Activated effector memory CD4-positive, alpha-beta T cell treated with anti-CD3 and anti-CD28 coated beads, Interleukin-2, amount 50 U/mL, for 16 hours (primary cell): ENCODE results near the gene USP2.

Experiments used
- DNase-seq: peaks from one replicate; pipeline ENCODE4 v3.0.0-alpha.2; 2020

Gene USP2

DNA sequence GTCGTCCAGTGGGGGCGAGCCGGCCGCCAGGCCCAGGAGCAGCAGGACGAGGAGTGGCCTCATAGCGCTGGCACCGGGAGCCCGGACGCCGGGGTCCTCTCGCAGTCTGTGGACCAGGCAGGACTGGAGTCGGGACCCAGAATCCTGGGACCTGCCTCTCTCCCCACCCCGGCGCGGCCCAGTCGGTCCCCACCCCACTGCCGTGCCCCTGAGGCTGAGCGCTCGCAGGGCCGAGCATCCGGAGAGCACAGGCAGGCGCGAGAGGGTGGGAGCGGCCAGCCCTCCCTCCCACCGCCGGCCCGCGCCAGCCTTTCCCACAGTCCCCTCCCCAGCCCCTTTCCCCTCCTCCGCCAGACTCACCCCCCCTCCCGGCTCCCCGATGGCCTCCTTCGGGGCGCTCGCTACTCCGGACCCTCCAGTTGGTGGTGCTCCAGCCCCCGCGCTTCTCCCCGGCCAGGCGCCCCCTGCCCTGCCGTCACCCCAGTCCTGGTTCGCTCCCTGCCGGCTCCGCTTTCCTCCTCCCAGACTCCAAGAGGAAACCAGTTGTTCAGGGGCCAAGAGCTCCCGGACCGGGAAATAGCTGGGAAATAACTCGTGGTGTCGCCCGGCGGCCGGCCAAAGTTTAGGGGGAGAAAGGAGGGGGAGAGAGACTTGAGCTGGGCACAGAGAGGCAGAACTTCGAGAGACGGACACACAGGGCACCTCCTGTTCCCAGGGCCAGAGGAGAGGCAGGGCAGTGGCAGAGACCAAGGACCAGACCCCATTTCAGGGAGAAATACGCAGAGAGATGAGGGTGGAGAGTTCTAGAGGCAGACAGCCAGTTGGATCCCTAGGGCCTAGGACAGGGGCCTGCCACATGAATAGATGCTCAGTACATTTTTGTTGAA is 40.9 kb downstream of the USP2 start, which contains the start of gene C1QTNF5:
Gene C1QTNF5 (minus strand): TSS at position 549 of the 887 bp plus-strand sequence. CDS start 486 bp downstream, at position 63.
- DNase-seq, result no peak

DNA sequence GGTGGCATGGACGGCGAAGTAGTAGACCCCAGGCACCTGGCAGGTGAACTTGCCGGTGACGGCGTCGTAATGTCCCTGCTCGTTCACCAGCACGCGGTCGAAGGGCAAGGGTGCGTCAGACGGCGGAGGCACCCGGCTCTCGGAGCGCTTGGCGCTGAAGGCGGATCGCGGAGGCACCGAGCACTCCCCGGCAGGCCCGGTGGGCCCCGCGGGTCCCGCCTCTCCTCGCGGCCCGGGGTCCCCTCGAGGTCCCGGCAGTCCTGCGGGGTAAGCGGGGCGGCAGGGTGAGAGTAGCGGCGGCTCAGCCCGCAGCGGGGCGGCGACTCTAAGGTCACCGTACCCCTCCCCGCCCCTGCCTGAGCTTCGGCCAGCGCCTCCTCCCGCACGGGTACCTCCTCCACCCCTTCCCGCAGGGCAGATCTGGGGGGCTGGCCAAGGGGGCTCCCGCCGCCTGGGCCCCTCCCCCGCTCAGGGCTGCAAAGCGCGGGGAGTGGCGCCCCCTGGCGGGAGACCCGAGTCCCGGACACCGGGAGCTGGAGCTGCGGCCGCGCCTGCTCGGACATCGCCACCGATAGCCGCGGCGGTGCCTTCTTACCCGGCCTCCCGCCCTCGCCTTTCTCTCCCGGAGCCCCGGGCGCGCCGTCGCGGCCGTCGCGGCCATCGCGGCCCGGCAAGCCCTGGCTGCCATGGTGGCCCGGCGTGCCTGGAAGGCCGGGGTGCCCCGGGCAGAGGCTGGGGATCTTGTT is 41.7 kb downstream of the USP2 start:
- peak; percentile 82 for DNase-seq

DNA sequence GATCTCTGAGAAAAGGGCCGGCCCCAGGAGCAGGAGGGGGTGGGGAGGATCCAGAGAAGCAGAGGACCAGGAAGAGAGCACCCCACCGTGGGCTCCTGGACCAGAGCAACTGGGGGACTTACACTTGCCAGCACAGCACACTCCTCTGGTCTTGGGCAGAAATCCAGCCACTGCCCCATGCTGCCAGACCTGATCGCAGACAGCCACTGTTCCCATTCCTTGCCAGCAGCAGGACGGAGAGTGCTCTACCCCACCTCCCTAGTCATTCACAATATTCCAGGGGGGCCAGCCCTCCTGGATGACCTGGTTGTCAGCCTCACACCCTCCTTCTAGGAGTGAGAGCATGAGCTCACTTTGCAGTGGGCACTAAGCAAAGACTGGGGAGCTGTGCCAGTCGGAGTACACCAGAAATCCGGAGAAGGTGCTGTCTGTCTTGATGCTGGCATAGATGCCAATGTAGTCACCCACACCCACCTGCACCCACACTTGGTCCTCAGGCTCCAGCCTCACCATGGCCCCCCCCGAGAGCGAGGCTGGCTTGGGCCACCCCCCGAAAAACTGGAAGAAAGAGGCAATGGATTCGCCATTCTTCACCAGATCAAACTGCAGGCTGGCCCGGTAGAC is 42.4 kb downstream of the USP2 start:
- no peak for DNase-seq

DNA sequence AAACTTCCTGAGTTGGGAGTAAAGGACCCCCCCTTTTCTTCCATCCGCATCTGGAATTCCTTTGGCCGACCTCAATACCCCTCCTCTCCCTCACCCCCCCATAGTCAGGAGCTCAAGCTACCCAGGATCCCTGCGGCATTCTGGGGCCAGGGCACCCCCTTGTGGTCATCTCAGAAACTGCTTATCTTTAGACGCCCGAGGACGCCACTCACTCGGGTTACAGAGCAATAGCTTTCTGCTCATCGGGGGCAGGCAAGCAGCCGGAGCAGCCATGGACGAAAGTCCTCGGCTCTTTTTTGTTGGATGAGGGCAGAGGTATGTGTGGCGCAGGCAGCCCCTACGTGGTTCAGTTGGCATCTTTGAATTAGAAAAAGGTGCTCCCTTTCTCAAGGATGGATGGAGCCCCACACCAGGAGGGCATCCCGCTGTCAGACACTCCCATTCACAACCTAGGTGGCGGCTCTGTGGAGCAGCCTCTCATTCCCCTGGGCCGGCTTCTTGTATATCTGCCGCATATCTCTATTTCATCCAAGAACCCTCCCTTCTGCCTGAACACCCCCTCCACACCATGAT is 43.1 kb downstream of the USP2 start:
- DNase-seq, result peak; percentile 88

DNA sequence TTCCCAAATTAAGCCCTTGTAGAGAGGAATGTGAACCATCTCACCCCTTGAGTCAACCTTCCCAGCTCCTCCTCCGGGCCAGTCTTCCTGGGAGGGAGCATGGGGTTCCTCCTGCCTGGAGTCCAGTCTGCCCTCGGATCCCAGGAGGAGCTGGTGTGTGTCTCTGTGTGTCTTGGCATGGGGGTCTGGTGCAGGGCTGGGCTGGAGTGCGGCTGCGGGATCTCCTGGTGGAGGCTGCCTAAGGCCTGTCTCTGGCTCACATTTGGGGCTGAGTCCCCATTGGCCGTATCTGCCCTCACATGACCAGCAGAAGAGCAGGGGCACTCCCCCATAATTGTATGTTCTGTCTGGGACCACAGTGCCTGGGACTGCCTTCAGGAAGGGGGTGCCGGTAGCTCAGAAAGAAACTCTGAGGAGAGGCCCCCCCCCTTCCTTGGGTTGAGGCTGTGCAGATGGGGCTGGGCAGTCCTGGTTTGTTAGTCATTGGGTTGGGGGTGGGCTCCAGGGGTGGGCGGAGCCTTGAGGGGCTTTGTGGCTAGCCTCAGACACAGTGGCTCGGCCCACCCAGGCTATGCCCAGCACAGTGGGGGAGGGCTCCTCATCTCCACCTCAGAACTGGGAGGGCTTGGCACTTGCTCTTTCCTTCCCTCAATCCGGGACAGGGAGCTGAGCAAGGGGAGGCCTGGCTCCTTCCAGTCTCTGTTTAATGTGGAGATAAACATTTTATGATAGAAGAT is 43.7 kb downstream of the USP2 start:
- DNase-seq, result no peak

DNA sequence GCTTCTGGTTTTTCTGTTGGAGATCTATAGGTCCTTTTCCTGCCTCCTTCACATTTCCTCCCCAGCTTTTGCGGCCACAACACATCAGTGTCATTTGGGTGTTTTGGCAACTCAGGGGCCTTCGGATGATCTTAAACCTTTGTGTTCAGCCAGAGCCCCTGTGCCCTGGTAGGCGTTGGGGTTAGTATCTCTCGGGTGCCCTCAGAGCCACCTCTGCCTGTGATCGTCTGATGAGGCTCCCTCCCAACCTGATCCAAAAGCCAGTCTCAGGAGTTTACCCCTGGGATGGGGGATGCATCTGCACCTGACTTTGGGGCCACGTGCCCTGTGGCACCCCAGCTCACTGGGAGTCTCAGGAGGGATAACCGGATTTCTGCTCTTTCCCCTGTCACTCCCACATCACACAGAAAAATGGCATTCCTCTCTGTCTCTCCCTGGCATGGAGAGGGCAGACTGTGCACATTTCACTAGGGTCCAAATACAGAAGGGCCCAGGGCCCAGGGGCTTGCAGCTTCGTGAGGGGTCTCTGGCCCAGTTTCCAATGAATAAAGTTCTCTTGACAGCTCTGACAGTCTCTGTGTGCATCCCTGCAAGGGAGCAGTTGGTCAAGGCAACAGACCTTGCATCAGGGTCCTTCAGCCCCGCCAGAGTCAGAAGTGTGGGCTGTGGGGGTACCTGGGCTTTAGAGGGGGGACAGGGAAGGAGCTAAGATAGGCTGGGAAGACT is 44.6 kb downstream of the USP2 start:
- no peak for DNase-seq

DNA sequence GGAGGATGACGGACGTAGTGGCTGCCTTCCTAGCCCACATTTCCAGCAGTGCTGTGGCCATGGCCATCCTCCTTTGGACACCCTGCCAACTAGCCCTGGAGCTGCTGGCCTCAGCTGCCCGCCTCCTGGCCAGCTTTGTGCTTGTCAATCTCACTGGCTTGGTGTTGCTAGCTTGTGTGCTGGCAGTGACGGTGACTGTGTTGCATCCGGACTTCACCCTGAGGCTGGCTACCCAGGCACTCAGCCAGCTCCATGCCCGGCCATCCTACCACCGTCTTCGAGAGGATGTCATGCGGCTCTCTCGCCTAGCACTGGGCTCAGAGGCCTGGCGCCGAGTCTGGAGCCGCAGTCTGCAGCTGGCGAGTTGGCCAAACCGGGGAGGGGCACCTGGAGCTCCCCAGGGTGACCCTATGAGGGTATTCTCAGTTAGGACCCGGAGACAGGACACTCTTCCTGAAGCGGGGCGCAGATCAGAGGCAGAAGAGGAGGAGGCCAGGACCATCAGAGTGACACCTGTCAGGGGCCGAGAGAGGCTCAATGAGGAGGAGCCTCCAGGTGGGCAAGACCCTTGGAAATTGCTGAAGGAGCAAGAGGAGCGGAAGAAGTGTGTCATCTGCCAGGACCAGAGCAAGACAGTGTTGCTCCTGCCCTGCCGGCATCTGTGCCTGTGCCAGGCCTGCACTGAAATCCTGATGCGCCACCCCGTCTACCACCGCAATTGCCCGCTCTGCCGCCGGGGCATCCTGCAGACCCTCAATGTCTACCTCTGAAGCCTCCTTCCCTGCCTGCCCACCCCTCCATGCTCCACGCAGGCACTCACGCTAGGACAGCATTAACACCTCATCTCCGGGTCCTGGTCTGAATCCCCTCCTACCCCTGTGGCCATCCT is 45.6 kb downstream of the USP2 start:
- no peak for DNase-seq

DNA sequence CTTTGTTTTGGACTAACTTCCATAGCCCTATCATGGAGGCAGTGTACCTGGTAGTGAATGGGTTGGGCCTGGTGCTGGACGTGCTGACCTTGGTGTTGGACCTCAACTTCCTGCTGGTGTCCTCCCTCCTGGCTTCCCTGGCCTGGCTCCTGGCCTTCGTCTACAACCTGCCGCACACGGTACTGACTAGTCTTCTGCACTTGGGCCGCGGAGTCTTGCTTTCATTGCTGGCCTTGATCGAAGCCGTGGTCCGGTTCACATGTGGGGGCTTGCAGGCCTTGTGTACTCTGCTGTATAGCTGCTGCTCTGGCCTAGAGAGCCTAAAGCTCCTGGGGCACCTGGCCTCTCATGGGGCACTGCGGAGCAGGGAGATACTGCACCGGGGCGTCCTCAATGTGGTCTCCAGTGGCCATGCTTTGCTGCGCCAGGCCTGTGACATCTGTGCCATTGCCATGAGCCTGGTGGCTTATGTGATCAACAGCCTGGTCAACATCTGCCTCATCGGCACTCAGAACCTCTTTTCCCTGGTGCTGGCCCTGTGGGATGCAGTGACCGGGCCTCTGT is 46.3 kb downstream of the USP2 start:
- DNase-seq, result no peak

DNA sequence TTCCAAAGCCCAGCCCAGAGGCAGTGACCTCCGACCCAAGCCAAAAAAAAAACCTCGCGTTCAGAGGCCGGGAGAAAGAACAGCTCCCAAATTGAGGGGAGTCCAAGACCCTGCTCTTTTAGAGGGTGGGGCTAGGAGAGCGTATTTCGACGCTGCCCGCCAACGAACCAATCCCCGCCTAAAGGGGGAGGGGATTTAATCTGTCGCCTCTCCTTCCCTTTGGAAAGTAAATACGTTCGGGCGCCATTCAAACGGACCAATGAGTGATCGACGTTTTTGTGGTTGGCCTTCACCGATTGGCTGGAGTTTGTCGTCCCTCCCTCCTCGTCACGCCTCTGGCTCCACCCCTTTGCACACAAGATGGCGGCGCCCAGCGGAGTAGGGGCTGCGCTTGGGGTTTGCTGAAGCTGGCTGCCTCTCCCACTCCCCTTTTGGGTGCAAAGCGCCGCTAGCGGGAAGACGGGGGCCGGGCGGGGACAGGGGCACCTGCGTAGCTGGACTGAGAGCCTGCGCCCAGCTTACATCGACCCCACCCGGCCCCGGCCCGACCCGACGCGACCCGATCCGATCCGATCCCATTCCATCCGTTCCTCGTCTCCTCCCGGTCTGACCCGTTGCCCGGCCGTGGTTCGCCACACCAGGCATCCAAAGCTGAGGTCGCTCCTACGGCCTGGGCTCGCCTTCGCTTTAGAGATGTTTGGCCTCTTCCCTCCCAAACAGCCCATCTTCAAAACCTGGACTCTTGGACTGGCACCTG is 47.1 kb downstream of the USP2 start, which contains the start of gene RNF26:
Gene RNF26 (plus strand): TSS at position 354 of the 757 bp plus-strand sequence. CDS start 596 bp downstream, outside the sequence.
- DNase-seq, result peak; percentile 97

DNA sequence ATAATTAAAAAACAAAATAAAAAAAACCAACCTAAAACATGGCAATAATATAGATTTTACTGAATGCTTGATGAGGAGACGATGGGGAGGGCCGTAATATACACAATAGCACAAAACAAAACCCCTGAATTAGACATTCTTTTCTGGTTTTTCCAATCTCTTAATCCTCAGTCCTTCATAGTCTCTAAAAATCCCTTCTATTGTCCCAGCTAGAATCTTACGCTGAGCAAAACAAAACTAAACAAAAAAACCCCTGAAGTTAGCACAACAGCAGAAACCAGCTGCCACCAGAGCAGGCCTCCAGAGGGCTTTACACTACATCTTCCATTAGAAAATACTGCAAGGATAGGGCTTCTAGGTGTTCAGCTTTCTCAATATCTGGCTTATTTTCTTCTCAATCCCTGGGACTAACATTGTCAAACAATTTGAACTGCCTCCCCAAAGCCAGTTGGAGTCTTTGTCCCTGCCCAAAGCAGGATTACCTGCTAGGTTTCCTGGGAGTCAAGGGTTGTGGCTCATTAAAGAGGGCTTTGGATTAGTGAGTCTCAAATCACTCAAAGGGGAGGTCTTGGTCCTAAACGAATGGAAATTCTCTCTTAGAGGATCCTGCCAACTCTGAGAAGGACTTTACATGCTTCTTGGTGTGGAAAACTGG is 49.3 kb downstream of the USP2 start:
- DNase-seq, result no peak

DNA sequence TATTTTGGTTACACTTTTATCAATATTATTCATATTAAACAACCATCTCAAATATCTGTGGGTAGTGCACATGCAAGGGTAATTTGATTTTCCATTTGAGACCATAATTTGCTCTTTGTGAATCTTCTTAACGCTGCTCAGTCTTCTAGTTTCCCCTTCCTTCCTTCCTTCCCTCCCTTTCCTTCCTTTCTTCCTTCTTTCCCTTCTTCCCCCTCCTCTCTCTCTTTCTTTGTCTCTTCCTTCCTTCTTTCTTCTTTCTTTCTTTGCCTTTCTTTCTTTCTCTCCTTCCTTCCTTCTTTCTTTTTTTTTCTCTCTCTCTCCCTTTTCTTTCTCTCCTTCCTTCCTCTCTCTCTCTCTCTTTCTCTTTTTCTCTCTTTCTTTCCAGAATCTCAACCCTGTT is 51.3 kb downstream of the USP2 start:
- DNase-seq, result no peak

DNA sequence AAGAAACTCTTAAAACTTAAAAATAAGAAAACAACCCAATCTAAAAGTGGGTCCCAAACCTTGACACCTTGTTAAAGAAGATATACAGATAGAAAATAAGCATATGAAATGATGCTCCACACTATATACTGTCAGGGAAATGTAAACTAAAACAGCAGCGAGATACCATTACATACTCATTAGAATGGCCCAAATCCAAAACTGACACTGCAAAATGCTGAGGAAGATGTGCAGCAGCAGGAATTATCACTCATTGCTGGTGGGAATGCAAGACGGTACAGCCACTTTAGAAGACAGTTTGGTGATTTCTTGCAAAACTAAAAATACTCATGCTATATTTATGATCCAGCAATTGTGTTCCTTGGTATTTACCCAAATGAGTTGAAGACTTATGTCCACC is 52.2 kb downstream of the USP2 start:
- no peak for DNase-seq

DNA sequence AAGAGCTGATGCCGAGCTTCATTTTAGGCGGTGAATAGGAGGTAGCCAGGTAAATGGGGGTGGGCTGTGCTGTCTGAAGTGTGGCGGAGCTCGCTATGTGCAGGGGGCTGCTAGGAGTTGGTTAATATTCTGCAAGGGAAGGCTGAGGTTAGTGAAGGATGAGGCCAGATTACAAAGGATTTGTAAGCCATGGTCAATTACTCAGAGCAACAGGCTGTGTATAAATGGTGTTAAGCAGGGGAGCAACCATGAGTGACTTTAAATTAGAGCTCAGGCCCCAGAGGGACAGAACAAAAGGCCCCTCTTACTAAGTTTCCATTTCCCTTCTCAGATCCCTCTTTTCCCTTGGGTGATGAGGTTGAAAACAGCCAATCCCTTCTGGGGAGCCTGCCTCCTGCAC is 57.3 kb downstream of the USP2 start:
- DNase-seq, result no peak

DNA sequence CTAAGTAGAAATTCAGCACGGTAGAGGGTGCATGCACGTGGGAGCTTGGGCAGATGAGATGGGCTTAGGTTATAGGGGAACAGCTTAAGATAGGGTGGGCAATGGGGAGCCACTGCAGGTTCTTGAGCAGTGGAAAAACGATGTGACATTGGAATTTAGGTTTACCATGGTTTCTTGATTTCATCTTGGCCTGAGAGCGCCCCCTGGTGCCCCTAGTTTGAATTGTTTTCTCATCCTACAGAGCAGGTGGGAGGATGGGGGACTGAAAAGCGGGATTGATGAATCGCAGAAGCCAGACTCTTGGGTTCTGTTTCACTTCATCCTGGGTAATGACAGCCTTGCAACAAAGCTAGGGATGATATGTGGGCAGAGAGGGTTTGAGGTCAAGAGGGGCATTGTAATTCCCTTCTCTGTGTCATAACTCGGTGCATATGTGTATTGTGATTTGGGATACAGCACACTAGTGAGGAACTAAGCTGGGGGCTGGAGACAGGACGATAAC is 57.9 kb downstream of the USP2 start:
- peak; percentile 91 for DNase-seq

DNA sequence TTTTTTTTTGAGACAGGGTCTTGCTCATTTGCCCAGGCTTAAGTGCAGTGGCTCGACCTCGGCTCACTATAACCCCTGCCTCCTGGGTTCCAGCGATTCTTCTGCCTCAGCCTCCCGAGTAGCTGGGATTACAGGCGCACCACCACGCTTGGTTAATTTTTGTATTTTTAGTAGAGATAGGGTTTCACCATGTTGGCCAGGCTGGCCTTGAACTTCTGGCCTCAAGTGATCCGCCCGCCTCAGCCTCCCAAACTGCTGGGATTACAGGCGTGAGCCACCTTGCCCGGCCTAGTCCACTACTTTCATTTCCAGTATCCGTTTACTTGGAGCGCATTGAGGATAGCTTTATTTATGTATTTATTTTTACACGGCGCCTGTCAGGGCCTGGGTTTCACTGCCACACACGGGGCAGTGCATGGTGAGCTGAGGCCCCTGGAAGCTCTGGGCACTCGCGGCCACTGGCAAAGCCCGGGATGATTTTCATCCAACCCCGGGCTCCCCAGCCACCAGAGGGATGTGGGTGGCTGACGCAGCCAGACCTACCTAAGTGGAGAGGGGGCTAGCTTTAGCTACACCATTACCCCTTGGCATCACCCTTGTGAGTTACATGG is 58.5 kb downstream of the USP2 start:
- DNase-seq, result no peak

DNA sequence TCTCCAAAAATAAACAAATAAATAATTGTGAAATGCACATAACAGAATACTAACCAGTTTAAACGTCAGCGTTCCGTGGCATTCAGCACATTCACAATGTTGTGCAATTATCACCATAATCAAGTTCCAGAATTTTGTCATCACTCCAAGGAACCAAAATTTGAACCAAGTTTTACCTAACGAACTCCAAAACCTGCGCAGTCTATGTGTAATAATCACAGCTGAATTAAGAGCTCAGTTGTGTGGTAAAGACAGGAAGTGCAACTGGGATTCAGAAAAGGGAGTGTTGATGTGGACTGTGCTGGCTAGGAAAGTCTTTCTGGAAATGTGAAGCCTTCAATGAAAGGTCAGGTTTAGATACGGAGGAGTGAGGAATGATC is 59.1 kb downstream of the USP2 start:
- DNase-seq, result no peak

DNA sequence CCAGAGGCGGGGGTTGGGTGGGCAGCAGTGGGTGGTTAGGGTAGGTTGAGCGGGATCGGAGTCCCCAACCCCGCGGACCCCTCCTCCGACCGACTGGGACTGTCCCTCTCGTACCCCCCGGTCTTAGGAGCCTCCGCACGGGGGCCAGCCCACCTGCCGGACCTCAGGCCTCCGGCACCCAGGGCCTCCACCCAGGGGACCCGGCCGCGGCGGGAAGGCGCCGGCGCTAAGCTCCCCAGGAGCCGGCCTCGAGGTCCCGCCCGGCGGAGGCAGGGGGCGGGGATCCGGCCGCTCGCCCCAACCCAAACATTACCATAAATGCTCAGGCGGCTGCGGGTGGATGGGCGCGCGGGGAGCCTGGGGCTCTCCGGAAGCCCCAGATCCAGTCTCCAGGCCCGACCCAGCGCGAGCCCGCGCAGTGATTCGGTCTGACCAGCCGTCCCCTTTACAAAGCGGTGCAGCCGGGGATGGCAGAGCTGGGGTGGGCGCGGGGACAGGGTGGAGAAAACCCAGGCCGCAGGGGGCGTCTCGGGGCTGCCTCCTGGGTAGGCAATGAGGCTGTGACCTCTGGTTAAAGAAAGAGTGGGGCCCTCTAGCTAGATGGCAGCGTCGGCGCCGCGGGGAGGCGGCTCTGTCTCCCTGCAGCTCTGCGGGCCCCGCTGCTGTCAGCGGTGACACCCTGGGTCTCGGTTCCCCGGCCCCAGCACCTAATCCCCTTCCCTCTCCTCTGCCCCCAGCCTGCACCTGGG is 60.5 kb downstream of the USP2 start:
- peak; percentile 81 for DNase-seq
